HT1080 (cell line): ENCODE measurements around the gene RNF26. TPM values are rescaled to one million over a fixed set of nuclear protein-coding genes. Genes with fewer than 3 reads are reported as not detected.

ENCODE experiments used
- DNase-seq: peaks from one replicate; pipeline ENCODE4 v3.0.0-alpha.2; 2015; ENCODE audit warnings: low read depth
- total RNA-seq: library from RNA; depleted of rRNA; stranded (reverse); fragments of >200 nt; shearing (Covaris generic); gene quantifications from 2 replicates; pipeline ENCODE4 v1.2.3, GENCODE V29; 2014

The RNF26 gene
- total RNA-seq, 1 experiment from 2014 or later, result 12.1 TPM

DNA sequence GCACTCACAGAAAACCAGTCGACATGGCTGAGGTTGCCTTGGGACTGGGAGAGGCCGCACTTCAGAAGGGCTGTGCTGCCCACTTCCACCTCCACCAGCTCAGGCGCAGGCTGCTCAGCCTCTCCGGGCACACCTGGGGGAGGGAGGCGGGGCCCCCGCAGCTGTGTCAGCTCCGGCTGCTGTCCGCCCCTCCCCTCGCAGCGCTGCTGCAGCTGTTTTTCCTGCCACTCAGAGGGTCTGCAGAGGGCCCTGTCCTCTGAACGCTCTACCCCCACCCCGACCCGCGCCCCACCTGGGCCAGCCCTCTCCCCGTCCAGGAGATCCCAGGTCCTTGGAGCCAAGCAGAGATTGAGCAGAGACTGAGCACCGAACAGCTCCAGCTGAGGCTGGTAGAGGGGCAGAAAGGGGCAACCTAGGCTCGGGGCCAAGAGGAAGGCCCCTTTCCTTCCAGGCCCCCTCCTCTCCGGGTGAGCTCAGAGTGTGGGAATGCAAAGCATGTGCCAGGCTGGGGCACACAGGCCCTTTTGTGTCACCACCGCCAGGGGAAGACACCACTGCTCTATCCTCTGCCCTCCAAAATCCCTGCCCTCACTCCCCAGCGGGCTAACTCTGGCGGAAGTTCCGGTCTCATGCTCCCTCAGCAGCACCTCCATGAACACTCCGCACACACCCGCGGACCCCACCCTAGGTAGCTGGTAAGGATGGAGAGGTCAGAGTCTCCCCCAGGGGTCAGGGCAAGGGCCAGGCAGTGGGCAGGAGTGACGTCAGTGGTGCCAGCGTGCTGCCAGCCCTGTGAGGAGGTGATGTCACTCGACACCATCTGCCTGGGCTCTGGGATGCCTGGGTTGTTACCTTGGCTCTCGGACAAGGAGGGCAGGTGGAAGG is 19.0 kb upstream of the RNF26 start:
- DNase-seq, result peak; percentile 73

DNA sequence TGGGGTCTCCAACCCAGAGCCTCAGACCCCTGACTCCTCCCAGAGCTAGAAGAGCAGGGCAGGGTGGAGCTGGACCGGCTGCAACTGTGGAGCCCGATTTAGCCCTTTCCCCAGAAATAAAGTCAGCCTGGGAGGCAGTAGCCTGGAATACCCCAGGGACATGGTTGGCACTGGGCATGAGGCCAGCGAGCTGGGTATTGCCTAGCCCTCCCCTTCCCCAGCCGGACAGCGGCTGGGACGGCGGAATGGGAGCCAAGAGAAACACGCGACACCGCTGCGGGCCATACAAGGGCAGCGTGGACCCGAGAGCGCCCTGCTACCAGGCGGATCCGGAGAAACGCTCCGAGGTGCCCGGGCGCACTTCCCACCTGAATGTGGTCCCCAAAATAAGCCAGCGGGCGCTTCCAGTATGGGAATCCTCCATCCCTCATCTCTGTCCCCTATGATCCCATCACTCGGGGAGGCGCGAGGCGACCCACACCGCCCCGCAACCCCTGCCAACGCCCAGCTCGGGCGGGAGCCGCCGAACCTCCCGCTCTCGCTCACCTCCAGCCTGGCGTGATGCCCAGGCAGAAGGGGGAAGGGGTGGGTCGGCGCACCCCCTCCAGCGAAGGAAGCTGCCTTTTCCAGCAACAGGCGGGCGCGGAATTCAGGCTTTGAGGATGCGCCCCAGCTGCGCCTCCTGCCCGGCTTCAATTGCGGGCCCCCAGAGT is 18.2 kb upstream of the RNF26 start:
- peak; percentile 45 for DNase-seq

DNA sequence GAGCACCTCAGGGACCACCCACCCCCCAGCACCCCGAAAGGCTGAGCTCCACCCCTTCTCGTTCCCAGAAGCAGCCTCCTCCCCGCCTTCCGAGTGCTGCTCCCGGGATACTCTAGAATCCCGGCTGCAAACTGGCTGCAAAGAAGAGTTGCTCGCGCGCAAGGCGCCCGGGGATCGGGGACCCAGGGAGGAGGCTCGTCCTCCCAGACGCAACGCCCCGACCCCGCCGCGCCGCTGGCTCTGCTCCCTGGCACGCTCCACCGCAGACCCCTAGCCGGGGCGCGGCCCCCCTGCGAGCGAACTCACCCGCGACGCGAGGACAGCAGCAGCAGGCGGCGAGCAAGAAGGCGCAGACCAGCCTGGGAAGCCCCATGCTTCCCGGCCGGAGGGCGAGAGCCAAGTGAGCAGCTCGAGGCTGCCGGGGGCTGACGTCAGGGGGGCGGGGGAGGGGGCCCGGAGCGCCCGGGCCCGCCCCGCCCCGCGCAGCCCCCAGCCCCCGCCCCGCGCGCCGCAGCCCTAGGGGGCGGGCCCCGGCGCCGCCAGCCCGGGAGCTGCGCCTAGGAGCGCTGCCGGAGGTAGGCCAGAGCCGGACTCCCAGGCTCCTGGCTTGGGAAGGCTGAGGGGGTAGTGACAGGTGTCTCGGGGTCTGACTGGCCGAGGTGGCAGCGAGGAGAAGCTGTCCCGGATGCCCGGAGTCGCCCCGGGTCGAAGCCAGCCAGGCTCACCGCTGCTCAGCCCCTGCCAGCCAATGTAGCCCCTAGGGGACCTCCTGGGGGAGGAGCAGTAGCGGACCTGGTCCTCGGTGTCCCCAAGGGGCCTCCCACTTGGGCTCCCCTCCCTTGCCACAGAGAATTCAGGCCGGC is 17.4 kb upstream of the RNF26 start, which contains the start of gene MCAM:
TSS of gene MCAM (minus strand) at position 402 of the 863 bp plus-strand sequence. CDS start at position 373, 29 bp downstream.
- peak; percentile 24 for DNase-seq

DNA sequence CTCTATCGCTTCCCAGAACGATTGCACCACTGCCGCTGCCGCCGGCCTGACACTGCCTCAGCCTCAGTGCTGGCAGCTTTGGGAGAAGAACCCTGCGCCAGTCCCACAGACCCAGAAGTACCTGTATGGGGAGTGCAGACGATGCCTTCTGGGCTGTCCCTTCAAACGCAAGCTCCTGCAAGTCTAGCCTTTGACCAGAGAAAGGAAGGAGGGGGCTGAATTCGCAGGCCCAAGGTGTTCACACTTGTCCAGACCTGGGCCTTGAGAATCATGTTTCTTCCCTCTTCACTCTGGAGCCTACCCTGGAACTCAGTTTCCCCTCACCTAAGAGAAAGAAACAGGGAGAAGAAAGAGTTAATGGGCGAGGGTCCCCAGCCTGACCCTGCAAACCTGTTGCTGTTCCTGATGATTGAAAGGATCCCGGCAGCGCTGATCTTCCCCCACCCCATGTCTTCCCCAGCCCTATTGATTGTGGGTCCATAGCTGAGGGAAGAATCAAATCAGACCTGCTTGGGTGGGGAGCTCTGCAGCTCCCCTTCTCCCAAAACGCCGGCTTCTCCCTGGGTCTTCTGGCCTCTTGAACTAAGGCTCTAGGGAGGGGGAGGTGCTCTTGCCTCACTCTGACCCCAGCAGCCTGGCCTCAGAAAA is 16.6 kb upstream of the RNF26 start:
- no peak for DNase-seq

DNA sequence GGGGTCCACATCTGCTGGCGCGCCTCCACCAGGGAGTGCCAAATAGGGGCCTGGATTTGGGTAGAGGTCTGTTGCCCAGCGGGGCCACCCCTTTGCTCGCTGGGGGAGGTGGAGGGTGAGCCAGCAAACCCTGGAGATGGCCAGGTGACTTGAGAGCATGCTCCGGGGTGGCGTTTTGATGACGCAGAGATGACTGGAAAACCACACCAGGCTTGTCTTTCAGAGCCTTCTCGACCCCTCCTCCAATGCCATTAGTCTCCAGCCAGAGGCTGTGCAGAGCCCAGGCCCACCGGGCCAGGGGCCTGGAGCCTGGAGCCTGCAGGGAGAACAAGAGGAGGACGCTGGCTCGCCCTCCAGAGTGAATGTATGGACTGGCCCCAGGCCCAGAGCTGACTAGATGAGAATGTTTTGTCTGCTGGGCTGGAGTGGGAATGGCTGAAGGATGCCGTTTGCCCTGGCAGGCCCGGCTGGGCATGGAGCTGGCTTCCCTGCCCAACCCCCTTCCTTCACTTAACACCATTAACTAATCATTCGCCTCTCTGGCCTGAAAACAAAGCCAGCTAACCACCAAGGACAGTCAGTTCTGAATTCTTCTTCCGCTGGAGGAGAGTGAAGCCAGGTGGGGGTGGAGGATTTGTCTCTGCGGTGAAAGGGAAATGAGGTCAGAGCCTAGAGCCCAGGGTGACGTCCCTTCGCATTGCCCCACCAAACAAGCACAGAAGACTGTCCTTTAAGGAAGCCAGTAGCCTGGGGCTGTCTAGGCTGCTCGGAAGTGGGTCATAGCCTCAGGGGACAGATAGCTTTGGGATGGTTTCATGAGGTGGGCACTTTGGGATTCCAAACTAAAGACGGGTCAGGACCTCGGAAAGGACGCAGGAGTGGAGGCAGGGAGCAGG is 15.8 kb upstream of the RNF26 start:
- DNase-seq, result peak; percentile 94

DNA sequence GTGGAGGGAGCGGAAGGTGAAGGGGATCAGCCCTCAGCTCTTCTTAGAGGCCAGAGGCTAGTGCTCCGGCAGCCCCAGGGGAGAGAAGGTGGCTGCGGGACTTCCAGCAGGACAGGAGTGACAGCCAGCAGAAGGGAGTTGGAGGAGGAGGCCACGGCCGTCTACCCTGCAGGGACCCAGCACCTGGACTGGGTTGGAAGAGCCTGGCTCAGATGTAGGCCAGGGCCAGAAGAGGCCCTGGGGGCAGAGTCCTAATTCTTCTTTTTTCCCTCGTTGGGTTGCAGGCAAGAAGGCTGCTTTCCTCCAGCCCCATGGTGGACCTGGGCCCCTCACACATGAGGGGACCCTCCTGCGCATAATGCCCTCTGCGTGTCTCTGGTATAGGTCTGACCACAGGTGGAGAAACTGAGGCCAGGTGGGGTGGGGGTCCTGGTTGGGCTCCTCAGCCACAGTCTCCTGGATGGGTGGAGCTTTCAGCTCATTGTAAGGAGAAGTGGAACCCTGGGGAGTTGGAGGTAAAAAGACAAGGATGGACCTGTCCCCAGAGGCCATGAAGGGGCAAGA is 15.1 kb upstream of the RNF26 start:
- no peak for DNase-seq

DNA sequence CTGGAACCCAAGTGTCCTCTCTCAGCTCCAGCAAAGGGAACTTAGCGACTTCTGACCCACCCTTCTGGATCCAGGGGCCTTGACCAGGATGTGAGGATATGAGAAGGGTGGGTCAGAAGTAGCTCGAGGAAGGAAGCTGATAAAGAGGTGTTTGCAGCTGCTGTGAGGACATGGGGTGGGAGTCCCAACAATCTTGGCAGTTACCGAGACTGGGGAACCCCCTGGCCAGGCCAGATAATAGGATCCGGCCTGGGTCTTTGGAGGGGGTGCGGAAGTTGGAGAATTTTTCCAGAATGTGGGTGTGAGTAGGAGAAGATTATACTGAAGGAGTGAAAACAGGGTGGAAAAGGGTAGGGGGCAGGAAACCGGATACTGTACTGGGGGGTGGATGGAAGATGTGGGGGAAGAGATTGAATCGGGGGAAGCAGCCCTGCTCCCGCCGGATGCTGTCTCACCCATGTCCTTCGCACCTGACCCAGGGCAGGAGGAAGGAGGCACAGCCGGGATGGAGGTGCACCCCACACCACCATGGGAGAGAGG is 14.6 kb upstream of the RNF26 start:
- DNase-seq, result no peak

DNA sequence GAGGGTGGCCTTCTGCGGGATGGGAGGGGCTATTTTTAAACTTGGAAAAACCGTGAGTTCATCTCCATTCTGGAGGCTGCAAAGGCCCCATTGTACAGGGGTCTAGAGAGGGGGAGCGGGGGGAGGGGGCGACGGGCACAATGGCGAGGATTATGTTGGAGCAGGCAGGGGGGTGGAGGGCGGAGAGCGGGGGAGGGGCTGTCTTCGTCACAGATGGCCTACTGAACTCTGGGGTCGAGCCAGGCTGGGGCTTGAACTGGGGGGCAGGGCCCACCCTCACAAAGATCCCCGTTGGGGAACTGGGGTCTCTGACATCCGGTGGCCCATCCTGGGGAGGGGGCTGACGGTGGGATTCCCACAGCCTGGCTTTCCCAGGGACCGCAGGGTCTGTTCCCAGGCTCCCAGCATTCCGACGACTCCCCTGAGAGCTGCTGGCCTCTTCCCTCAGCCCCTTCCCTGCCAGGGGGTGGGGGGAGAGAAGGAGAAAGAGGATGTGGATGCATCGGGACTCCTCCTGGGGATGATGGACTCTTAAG is 14.0 kb upstream of the RNF26 start:
- DNase-seq, result no peak

DNA sequence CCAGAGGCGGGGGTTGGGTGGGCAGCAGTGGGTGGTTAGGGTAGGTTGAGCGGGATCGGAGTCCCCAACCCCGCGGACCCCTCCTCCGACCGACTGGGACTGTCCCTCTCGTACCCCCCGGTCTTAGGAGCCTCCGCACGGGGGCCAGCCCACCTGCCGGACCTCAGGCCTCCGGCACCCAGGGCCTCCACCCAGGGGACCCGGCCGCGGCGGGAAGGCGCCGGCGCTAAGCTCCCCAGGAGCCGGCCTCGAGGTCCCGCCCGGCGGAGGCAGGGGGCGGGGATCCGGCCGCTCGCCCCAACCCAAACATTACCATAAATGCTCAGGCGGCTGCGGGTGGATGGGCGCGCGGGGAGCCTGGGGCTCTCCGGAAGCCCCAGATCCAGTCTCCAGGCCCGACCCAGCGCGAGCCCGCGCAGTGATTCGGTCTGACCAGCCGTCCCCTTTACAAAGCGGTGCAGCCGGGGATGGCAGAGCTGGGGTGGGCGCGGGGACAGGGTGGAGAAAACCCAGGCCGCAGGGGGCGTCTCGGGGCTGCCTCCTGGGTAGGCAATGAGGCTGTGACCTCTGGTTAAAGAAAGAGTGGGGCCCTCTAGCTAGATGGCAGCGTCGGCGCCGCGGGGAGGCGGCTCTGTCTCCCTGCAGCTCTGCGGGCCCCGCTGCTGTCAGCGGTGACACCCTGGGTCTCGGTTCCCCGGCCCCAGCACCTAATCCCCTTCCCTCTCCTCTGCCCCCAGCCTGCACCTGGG is 13.4 kb upstream of the RNF26 start:
- DNase-seq, result peak; percentile 65

DNA sequence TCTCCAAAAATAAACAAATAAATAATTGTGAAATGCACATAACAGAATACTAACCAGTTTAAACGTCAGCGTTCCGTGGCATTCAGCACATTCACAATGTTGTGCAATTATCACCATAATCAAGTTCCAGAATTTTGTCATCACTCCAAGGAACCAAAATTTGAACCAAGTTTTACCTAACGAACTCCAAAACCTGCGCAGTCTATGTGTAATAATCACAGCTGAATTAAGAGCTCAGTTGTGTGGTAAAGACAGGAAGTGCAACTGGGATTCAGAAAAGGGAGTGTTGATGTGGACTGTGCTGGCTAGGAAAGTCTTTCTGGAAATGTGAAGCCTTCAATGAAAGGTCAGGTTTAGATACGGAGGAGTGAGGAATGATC is 12.0 kb upstream of the RNF26 start:
- DNase-seq, result no peak

DNA sequence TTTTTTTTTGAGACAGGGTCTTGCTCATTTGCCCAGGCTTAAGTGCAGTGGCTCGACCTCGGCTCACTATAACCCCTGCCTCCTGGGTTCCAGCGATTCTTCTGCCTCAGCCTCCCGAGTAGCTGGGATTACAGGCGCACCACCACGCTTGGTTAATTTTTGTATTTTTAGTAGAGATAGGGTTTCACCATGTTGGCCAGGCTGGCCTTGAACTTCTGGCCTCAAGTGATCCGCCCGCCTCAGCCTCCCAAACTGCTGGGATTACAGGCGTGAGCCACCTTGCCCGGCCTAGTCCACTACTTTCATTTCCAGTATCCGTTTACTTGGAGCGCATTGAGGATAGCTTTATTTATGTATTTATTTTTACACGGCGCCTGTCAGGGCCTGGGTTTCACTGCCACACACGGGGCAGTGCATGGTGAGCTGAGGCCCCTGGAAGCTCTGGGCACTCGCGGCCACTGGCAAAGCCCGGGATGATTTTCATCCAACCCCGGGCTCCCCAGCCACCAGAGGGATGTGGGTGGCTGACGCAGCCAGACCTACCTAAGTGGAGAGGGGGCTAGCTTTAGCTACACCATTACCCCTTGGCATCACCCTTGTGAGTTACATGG is 11.3 kb upstream of the RNF26 start:
- DNase-seq, result no peak

DNA sequence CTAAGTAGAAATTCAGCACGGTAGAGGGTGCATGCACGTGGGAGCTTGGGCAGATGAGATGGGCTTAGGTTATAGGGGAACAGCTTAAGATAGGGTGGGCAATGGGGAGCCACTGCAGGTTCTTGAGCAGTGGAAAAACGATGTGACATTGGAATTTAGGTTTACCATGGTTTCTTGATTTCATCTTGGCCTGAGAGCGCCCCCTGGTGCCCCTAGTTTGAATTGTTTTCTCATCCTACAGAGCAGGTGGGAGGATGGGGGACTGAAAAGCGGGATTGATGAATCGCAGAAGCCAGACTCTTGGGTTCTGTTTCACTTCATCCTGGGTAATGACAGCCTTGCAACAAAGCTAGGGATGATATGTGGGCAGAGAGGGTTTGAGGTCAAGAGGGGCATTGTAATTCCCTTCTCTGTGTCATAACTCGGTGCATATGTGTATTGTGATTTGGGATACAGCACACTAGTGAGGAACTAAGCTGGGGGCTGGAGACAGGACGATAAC is 10.7 kb upstream of the RNF26 start:
- peak; percentile 71 for DNase-seq

DNA sequence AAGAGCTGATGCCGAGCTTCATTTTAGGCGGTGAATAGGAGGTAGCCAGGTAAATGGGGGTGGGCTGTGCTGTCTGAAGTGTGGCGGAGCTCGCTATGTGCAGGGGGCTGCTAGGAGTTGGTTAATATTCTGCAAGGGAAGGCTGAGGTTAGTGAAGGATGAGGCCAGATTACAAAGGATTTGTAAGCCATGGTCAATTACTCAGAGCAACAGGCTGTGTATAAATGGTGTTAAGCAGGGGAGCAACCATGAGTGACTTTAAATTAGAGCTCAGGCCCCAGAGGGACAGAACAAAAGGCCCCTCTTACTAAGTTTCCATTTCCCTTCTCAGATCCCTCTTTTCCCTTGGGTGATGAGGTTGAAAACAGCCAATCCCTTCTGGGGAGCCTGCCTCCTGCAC is 10.1 kb upstream of the RNF26 start:
- no peak for DNase-seq

DNA sequence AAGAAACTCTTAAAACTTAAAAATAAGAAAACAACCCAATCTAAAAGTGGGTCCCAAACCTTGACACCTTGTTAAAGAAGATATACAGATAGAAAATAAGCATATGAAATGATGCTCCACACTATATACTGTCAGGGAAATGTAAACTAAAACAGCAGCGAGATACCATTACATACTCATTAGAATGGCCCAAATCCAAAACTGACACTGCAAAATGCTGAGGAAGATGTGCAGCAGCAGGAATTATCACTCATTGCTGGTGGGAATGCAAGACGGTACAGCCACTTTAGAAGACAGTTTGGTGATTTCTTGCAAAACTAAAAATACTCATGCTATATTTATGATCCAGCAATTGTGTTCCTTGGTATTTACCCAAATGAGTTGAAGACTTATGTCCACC is 5.0 kb upstream of the RNF26 start:
- no peak for DNase-seq

DNA sequence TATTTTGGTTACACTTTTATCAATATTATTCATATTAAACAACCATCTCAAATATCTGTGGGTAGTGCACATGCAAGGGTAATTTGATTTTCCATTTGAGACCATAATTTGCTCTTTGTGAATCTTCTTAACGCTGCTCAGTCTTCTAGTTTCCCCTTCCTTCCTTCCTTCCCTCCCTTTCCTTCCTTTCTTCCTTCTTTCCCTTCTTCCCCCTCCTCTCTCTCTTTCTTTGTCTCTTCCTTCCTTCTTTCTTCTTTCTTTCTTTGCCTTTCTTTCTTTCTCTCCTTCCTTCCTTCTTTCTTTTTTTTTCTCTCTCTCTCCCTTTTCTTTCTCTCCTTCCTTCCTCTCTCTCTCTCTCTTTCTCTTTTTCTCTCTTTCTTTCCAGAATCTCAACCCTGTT is 4.1 kb upstream of the RNF26 start:
- no peak for DNase-seq

DNA sequence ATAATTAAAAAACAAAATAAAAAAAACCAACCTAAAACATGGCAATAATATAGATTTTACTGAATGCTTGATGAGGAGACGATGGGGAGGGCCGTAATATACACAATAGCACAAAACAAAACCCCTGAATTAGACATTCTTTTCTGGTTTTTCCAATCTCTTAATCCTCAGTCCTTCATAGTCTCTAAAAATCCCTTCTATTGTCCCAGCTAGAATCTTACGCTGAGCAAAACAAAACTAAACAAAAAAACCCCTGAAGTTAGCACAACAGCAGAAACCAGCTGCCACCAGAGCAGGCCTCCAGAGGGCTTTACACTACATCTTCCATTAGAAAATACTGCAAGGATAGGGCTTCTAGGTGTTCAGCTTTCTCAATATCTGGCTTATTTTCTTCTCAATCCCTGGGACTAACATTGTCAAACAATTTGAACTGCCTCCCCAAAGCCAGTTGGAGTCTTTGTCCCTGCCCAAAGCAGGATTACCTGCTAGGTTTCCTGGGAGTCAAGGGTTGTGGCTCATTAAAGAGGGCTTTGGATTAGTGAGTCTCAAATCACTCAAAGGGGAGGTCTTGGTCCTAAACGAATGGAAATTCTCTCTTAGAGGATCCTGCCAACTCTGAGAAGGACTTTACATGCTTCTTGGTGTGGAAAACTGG is 2.1 kb upstream of the RNF26 start:
- DNase-seq, result no peak

DNA sequence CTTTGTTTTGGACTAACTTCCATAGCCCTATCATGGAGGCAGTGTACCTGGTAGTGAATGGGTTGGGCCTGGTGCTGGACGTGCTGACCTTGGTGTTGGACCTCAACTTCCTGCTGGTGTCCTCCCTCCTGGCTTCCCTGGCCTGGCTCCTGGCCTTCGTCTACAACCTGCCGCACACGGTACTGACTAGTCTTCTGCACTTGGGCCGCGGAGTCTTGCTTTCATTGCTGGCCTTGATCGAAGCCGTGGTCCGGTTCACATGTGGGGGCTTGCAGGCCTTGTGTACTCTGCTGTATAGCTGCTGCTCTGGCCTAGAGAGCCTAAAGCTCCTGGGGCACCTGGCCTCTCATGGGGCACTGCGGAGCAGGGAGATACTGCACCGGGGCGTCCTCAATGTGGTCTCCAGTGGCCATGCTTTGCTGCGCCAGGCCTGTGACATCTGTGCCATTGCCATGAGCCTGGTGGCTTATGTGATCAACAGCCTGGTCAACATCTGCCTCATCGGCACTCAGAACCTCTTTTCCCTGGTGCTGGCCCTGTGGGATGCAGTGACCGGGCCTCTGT is 846 bp downstream of the RNF26 start:
- DNase-seq, result no peak
